Endometrium (tissue), 2 donors: ENCODE measurements around the gene KRT12.

ENCODE experiments used
- FAIRE-seq: peaks from 2 replicates; lab custom pipeline; 2012; peaks lifted over from hg19 to GRCh38; lab: Jason Lieb, UNC
- donor health status: control.
- donor health status: control.

The KRT12 gene

GRCh38 chr17:40843242-40843641 lies 23.8 kb downstream of the KRT12 start:
- FAIRE-seq = no peak

- FAIRE-seq = no peak
Measured at GRCh38 chr17:40841246-40841645, 25.8 kb downstream of the KRT12 start.

GRCh38 chr17:40839194-40839593 lies 27.8 kb downstream of the KRT12 start:
- no peak for FAIRE-seq

DNA sequence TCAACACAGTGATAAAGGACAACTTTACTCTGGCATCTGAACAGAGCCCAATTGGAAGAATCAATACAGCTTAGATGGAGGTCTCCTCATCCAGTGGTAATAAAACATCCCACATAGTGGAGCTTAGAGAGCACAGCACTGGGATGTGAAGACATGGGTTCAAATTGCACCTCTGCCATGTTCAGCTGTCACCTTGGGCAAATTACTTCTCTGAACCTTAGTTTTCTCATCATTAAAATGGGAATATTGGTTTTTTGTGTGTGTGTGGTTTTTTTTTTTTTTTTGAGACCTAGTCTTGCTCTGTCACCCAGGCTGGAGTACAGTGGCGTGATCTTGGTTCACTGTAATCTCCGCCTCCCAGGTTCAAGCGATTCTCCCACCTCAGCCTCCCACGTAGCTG lies 31.0 kb downstream of the KRT12 start:
- no peak for FAIRE-seq

- no peak for FAIRE-seq
Measured at GRCh38 chr17:40833882-40834281, 33.1 kb downstream of the KRT12 start.

- FAIRE-seq = no peak
Measured at GRCh38 chr17:40832840-40833239, 34.2 kb downstream of the KRT12 start.

DNA sequence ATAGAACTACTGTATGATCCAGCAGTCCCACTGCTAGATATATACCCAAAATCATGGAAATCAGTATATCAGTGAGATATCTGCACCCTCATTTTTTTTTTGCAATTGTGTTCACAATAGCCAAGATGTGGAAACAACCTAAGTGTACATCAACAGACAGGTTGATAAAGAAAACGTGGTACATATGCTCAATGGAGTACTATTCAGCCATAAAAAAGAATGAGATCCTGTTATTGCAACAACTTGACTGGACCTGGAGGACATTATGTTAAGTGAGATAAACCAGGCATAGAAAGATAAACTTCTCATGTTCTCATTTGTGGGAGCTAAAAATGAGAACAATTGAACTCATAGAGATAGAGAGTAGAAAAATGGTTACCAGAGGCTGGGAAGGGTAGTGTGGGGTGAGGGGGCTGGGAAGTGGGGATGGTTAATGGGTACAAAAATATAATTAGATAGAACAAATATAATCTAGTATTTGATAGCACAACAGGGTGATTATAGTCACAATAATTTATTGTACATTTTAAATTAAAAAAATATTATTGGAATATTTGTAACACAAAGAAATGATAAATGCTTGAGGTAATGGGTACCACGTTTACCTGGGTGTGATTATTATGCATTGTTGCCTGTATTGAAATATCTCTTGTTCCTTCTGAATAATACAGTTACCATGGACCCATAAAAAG lies 36.8 kb downstream of the KRT12 start:
- FAIRE-seq = no peak

- no peak for FAIRE-seq
Measured at GRCh38 chr17:40828454-40829044, 38.5 kb downstream of the KRT12 start.

GRCh38 chr17:40827746-40828453 lies 39.1 kb downstream of the KRT12 start:
- no peak for FAIRE-seq

DNA sequence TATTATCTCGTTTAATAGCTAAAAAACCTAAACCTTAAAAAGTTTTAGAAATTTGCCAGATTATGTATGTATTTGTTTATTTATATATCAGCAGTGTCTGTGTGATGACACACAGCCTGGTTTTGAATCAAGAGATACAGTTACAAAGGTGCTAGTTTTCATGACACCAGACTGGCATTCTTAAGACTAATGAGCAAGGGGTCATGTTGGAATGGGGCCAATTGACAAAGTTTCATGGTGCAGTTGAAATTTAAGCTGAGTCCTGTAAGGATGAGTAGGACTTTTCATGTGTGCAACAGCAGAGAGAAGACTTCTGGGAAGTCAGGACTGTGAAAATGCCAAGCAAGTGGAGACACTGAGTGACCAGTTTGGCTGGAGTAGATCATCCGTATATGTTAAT lies 41.4 kb downstream of the KRT12 start:
- no peak for FAIRE-seq

DNA sequence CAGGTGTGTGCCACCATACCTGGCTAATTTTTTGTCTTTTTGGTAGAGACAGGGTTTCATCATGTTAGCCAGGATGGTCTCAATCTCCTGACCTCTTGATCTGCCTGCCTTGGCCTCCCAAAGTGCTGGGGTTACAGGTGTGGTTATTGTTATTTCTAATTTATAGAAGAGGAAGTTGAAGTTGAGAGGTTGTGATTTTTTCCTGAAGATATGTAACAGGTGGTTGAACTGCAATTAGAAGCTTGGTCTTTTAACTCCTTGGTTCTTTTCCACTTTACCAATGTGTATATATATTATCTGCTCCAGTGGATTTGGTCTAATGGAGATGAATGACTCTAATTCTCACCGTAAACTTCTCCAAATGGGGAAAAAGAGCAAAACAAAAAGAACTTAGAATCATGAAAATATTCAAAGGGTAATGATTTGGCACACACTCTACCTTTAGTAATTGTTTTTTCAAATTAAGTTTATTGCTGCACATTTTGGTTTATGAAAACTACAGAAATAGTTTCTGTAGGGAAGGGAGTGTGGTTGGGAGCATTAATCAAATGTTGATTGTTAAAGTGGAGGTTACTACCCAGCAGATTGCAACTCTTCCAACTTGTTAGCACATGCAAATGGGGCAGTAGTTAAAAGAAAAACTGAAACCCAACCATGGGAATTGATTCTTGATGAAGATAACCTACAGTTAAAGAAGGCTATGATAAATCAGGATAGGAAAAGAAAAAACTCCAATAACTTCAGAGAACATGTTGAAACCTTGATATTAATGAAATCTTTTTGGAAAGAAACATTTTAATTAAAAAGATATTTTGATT lies 42.8 kb downstream of the KRT12 start:
- no peak for FAIRE-seq

- no peak for FAIRE-seq
Measured at GRCh38 chr17:40822132-40822812, 44.8 kb downstream of the KRT12 start, which contains the start of gene KRT10. Gene KRT10 (minus strand): TSS chr17:40822614. CDS start chr17:40822585, 29 bp downstream.

- no peak for FAIRE-seq
Measured at GRCh38 chr17:40821536-40821935, 45.5 kb downstream of the KRT12 start.

- FAIRE-seq = no peak
Measured at GRCh38 chr17:40820228-40820838, 46.7 kb downstream of the KRT12 start.

DNA sequence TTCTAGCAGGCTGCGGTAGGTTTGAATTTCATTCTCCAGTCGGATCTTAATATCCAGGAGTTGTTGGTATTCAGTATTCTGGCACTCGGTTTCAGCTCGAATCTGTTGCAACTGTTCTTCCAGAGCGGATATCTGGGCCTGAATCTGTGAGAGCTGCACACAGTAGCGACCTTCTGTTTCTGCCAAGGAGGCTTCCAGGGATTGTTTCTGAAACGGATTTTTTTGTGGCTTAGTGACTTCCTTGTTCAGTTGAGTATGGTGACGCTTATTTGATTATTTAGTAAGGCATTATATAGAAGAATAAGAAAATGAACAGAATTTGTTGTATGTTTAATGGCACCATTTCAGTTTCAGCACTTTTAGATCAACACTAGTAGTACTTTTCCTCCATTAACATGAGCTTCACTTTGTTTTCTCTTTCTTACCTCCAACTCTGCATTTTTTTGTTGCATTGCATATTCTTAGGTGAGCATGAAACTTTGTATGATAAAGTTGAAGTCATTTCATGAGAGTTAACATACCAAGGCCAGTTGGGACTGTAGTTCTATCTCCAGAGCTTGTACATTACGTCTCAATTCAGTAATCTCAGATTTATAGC lies 47.4 kb downstream of the KRT12 start:
- FAIRE-seq = no peak

- FAIRE-seq = no peak
Measured at GRCh38 chr17:40818733-40819527, 48.1 kb downstream of the KRT12 start.

- FAIRE-seq = no peak
Measured at GRCh38 chr17:40818343-40818732, 48.7 kb downstream of the KRT12 start.

- FAIRE-seq = no peak
Measured at GRCh38 chr17:40817103-40817682, 49.8 kb downstream of the KRT12 start.

DNA sequence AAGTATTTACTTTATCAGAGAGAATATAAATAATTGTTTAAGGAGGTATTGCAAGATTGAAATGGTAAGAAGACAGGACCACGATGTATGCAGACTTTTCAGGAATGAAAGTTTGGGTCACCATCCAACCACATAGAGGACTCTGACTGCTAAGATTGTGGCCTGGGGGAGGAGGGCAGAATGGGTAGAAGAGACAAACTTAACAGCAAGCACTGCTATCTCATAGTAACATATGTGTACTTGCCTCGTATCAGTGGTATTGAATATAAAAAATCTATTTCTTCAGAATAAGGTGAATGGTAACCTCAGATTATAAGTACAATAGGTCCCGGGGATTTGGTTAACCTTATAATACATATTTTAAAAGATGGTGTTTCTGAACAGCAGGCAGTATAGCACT lies 50.5 kb downstream of the KRT12 start:
- FAIRE-seq = no peak

GRCh38 chr17:40815381-40815780 lies 51.6 kb downstream of the KRT12 start:
- no peak for FAIRE-seq
